Measurements from ENCODE around the gene NCAM1.
A peak's percentile ranks its signal among the peaks of the same experiment; 100 is the strongest.

Gene NCAM1

GRCh38 chr11:113090716-113091480, 129.7 kb downstream of the NCAM1 start:
- no peak for DNase-seq

DNA sequence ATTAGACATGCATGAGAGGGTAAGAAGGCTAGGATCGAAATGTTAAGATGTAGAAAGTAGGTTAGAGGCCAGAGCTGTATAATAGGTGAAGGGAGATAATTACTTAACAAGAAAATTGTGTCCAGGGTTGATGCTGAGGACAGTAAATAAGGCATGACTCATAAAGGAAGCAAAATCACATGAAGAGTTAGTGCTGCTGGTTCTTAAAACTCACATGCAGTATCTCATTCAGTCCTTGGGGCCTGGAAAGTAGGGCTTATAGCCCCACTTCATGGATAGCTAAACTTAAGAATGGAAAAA, 130.2 kb downstream of the NCAM1 start:
- no peak for DNase-seq

- DNase-seq, result no peak
Measured at GRCh38 chr11:113096648-113097047, 135.4 kb downstream of the NCAM1 start.

- no peak for DNase-seq
Measured at GRCh38 chr11:113103932-113104690, 142.9 kb downstream of the NCAM1 start.

- no peak for DNase-seq
Measured at GRCh38 chr11:113104691-113105251, 143.6 kb downstream of the NCAM1 start.

DNA sequence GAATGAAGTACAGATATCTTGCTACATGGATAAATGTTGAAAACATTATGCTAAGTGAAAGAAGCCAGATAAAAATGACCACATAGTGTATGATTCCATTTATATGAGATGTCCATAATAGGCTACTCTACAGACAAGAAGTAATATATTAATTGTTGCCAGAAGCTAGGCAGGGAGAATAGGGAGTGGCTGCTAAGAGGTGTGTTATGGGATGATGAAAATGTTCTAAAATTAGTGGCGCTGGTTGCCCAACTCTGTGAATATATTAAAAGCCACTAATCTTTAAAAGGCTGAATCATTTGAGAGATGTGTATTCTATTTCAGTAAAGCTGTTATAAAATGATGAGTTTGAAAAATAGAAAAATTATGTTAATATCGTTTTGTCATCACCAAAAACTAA, 144.4 kb downstream of the NCAM1 start:
- DNase-seq, result no peak

- no peak for DNase-seq
Measured at GRCh38 chr11:113106507-113106906, 145.3 kb downstream of the NCAM1 start.

DNA sequence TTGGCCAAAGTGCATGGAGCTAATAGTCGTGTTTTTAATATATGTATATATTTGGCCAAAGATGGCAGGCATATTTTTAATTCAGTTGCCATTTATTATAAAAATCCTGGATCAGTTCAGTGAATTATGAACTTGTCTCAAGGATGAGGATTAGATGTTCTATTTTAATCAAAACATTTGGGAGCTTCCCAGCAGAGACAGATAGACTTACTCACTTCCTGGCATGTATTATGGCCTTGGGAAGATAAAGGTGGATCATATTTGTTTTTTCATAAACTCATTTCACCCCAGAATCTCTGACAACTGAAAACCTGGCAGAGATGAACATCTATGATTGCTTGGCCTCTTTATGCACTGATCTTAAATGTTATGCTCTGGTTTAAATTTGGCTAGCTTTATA, 148.8 kb downstream of the NCAM1 start:
- DNase-seq, result no peak

DNA sequence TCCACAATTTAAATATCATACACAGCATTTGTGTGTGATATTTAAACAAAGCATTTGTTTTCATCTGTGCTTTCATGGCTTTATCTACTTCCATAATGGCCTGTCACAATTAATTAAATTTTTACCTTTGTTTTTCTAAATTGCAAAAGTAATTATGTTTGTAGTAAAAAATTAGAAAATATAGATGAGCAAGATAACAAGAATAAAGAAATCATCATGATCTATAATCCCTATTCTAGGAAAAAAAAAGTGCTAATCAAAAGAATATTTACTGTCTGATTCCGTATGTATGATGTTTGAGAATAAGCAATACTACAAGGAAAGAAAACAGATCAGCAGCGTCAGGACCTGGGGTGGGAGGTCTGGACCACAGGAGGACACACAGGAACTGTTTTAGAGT, 149.9 kb downstream of the NCAM1 start:
- DNase-seq, result no peak

- DNase-seq, result no peak
Measured at GRCh38 chr11:113112307-113112706, 151.1 kb downstream of the NCAM1 start.

DNA sequence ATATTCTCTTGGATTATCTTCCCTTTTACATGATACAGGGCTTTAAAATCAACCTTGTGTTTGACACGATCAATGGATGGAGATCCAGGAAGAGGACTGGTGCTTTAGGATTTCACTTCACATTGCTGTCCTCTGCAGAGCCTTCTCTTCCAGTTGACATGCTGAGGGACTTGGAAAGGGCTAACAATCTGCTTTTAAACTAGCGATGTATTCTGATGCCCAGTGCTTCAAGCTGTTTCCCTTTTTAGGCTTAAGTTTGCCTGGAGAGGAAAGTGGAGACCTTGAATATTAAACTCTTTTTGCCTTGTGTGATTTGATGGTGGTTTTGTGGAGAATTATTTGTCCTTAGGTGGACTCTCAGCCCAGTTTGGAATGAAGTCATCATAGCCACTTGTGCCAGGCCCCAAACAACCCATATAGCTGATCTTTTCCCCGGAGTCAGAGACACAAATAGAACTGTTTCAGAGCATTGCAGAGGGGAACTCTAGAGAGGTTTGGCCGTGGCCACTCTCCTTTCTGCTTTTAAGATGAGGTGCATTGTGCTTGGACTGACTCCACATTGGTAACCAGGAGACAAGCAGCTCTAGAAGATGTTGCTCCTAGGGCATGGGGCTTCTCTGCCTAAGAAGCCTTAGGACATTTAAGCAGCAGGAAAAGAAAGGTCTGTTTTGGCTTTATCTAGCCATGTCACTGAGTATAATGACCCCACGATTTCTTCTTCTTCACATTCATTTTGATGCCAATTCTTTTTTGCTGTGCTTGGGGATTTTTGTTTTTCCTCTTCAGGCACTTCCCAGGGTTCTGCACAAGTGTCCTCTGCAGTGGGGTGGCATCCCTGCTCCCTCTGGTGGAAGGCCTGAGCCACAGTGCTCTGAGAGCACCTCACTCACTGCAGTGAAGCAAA, 152.8 kb downstream of the NCAM1 start:
- DNase-seq, result peak; percentile 33

GRCh38 chr11:113114705-113115027, 153.4 kb downstream of the NCAM1 start:
- DNase-seq, result no peak

GRCh38 chr11:113118104-113118503, 156.9 kb downstream of the NCAM1 start:
- no peak for DNase-seq

- no peak for DNase-seq
Measured at GRCh38 chr11:113119074-113119473, 157.9 kb downstream of the NCAM1 start.

- no peak for DNase-seq
Measured at GRCh38 chr11:113119966-113120736, 158.9 kb downstream of the NCAM1 start.

DNA sequence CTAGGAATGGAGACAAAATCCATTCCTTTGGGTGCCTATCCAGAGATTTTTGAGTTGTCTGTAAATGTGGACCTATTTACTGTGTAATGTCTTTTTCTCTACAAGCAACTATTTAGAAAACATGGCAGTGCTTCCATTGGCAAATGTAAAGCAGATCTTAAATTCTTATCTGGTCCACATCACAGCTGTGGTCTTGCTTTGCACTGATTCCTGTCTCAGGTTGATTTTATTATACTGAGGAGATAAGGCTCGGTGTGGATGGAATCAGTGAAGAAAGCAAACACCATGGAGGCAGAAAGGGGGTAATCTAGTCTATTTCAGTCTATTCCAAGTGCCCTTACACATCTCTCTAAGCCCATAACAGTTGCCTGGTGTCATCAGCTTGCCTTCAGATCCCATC, 160.5 kb downstream of the NCAM1 start:
- DNase-seq, result no peak

DNA sequence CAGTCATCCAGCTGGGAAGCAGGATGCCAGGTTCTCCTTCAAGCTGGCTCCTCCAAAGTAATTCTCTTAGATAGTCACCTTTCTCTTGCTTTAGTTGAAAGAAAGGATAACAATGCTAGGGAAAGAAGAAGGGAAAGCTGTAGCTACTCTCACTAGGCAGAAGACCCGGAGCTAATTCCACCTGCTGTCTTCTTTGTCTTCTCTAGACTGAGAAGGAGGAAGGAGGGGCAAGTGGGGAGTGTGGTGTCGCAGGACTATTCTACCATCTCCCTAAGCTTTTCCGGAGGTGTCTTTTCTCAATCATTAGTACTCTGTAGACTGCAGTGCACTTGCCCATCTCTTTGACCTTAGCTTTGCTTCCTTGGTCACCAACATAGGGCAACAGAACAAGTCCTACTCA, 162.8 kb downstream of the NCAM1 start:
- no peak for DNase-seq

GRCh38 chr11:113124578-113124977, 163.4 kb downstream of the NCAM1 start:
- no peak for DNase-seq

DNA sequence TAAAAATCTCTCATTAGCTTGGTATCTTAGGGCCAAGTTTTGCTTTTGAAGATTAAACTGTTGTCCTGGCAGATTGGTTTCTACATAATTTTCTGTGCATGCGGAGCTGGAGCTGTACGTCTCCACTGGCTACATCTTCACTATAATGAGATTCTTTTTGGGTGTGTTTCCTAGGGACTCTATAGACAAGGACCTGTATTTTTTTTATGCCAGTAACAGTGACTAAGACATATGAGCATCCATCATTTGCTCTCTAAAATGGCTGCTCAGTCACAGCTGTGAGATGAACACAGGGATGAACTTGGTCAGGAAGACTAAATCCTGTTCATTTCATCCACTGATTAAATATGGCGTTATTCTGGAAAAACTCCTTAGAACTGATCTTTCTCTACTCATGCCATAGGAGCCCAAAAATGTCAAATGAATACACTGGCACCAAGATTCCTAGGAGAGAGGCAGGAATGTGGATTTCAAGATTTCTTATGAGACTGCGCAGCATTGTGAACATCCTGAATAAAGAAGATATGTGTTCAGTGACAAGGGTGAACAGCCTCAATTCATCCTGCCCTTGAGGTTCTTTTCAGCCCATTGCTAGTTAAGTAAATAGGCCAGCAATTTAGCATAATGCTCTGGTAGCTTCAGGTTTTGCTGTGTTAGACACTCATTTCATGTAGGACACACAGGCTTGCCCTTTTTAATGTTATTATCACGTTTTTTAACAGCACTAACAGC, 168.2 kb downstream of the NCAM1 start:
- no peak for DNase-seq

DNA sequence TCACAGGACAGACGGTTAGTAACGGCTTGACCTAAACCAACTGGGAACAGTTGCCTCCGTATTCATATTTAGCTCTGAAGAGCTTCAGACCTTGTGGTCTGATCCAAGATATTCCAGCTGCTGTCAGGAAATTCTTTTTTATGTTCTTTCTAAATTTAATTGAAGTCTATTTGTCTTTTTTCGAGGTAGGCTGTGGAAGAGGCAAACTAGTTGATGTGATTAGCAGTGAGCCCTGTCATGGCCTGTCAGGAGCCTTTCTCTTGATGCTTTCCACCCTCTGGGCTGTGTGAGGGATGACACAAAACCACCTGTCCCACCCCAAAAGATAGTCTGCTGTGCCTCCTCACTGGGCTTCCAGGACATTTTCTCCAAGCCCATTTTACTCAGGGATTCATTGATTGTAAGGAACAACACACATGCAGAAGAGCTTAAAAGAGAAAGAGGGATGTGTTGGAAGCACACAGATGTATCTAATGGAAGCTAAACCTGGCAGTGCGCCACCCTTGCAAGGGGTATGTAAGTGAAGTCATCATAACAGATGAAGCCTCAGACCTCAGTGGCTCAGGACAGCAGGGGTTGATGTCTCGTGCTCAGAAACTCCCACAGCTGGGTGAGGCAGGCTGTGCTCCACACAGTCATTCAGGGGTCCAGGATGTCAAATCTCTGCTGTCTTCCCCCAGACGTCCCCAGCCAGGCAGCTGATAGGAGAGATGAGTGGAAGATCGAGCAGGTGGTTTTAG, 170.0 kb downstream of the NCAM1 start:
- no peak for DNase-seq

DNA sequence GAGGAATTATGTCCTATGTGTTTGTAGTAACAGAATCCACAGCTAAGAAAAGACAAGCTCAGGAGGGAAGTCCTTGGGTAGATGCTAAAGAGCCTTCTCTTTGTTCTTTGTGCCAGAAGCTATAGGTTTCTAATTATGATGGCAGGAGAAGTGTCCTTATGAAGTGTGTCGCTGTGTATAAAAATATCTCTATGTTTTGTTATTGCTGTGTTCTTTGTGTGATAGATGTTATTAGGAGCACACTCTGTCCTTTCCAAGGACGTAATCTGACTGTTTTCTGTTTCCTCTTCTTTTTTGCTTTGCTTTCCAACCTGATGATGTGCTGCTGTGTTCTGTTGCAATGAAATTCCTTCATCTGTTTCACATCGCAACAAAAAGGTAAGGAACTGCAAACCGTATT, 171.9 kb downstream of the NCAM1 start:
- no peak for DNase-seq
